BLaER1 (cell line): ENCODE data around the gene GLT6D1.
A peak's percentile ranks its signal among the peaks of the same experiment; 100 is the strongest.

Experiments used
- H3K27ac ChIP-seq: shearing (Covaris generic); formaldehyde crosslinking; 2 replicates; pipeline ENCODE4 v1.8.1; 2022
- H3K27me3 ChIP-seq: shearing (Covaris generic); formaldehyde crosslinking; 2 replicates; pipeline ENCODE4 v1.8.1; 2022
- H3K36me3 ChIP-seq: shearing (Covaris generic); formaldehyde crosslinking; 2 replicates; pipeline ENCODE4 v1.8.1; 2022
- H3K4me1 ChIP-seq: shearing (Covaris generic); formaldehyde crosslinking; 2 replicates; pipeline ENCODE4 v1.8.1; 2022
- H3K4me2 ChIP-seq: shearing (Covaris generic); formaldehyde crosslinking; 2 replicates; pipeline ENCODE4 v1.8.1; 2022
- H3K4me3 ChIP-seq: shearing (Covaris generic); formaldehyde crosslinking; 2 replicates; pipeline ENCODE4 v1.8.1; 2022
- H3K9ac ChIP-seq: shearing (Covaris generic); formaldehyde crosslinking; 2 replicates; pipeline ENCODE4 v1.8.1; 2022
- H3K9me3 ChIP-seq: shearing (Covaris generic); formaldehyde crosslinking; 2 replicates; pipeline ENCODE4 v1.8.1; 2022
- H4K20me1 ChIP-seq: shearing (Covaris generic); formaldehyde crosslinking; 2 replicates; pipeline ENCODE4 v1.8.1; 2022
- Cebpa-rat ChIP-seq: shearing (Covaris generic); IDR thresholded peaks from 2 replicates; pipeline ENCODE4 v1.8.1; 2022

Gene GLT6D1

DNA sequence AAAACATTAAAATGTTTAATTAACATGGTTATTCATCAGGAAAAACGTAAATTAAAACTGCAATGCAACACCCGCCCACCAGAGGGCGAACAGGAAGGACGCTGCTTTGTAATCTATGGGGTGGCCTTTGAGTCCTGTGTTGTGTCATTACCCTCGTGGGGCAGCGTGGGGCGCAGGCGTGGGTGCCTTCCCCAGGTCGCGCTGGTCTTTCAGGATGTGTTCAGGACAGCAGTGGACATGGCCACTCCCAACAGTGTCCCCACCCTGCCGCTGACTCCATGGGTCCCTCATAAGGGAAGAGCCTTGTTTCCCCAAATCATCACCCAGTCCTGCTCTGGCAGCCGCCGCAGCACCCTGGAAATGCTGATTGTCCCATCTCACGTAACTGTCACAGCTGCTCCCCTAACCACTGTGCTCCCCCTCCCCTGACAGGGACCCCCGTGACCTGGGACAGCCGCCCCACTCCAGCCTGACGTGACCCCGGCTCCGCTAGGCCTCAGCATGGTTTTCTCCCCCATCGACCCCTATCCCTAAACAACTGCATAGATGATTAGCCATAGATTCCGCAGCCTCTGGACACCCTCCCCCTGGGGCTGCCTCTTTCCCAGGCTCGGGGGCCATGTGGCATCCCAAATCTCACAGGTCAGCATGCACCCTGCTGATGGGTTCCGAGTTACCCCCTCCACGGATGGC, 36.4 kb downstream of the GLT6D1 start:
- no peaks in the 10 kb centered on the region for H3K4me1 ChIP-seq
- H3K27me3 ChIP-seq: no peaks in the 10 kb centered on the region
- H3K4me3 ChIP-seq: no peak overlapping the region
- TF ChIP-seq Cebpa-rat: no peak
- no peaks in the 10 kb centered on the region for H3K36me3 ChIP-seq
- no peak overlapping the region for H3K9ac ChIP-seq
- H4K20me1 ChIP-seq: no peaks in the 10 kb centered on the region
- H3K4me2 ChIP-seq: no peak overlapping the region
- no peaks in the 10 kb centered on the region for H3K9me3 ChIP-seq
- no peak overlapping the region for H3K27ac ChIP-seq

DNA sequence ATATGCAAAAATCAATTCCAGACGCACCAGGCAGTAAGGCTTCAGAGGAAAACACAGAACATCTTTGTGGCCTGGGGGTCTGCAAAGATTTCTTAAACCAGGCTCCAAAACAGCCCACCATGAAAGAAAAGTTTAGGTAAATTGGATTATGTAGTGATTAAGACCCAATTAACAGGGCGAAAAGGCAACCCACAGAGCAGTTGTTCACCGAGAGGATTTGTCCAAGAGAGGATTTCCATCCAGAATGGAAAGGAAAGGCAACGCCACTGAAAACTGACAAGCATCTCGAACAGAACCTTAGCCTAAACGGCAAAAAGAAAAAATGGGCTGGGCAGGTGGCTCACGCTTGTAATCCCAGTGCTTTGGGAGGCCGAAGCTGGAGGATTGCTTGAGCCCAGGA, 37.4 kb downstream of the GLT6D1 start:
- TF ChIP-seq Cebpa-rat: no peak
- no peaks in the 10 kb centered on the region for H4K20me1 ChIP-seq
- no peak overlapping the region for H3K4me2 ChIP-seq
- no peak overlapping the region for H3K9ac ChIP-seq
- H3K36me3 ChIP-seq: no peaks in the 10 kb centered on the region
- H3K4me1 ChIP-seq: no peaks in the 10 kb centered on the region
- H3K9me3 ChIP-seq: no peaks in the 10 kb centered on the region
- no peaks in the 10 kb centered on the region for H3K27me3 ChIP-seq
- no peak overlapping the region for H3K27ac ChIP-seq
- no peak overlapping the region for H3K4me3 ChIP-seq

DNA sequence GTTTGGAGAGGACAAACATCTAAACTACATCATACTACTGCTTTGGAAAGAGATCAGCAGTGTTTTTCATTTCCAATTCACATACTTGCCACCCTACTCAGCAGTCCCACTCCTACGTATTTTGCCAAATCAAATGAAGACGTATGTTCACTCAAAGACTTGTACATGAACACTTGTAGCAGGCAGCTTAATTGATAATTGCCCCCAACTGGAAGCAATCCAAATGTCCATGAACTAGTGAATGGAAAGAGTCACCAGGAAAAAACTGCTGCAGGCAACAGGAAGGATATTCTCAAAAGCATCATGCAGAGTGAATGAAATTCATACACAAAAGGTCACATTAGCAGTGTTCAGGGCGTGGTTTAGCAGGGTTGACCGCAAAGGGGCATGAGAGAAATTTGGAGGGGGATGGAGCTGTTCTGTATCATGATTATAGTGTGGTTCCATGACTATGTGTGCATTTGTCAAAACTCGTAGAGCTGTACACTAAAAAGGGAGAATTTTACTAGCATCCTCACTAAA, 39.0 kb downstream of the GLT6D1 start:
- H3K4me1 ChIP-seq: peaks cover 9% of the 10 kb centered on the region

DNA sequence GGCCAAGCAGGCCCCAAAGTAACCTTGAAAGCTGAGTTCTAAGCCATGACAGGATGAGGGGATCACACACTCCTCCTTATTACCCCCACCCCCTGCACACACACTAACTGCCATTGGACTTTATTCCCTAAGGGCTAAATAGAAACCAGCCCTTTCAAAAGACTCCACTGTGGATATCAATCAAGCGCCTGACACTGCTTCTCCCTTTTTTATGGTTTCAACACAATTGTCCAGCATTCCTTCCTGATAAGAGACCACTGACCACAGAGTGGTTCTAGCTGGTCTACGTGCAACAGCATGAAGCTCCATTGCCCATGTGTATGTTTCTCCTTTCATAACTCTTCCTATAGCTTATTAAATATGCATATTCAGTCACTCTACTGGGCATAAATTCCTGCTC, 43.1 kb downstream of the GLT6D1 start:
- no peaks in the 10 kb centered on the region for H4K20me1 ChIP-seq
- H3K4me2 ChIP-seq: peak overlapping the region; percentile 33
- no peaks in the 10 kb centered on the region for H3K9me3 ChIP-seq
- no peaks in the 10 kb centered on the region for H3K27me3 ChIP-seq
- peaks cover 16% of the 10 kb centered on the region for H3K4me1 ChIP-seq
- H3K9ac ChIP-seq: no peak overlapping the region
- no peak overlapping the region for H3K4me3 ChIP-seq
- no peak overlapping the region for H3K27ac ChIP-seq
- no peak for TF ChIP-seq Cebpa-rat
- no peaks in the 10 kb centered on the region for H3K36me3 ChIP-seq

More for the DNA sequence above, 39.0 kb downstream of the GLT6D1 start:
- no peak for TF ChIP-seq Cebpa-rat
- Histone ChIP-seq H3K27ac (no peak overlapping the region), H3K36me3 (no peaks in the 10 kb centered on the region), H3K4me3 (no peak overlapping the region), H3K9me3 (no peaks in the 10 kb centered on the region), H3K4me2 (no peak overlapping the region), H3K9ac (no peak overlapping the region), H3K27me3 (no peaks in the 10 kb centered on the region), H4K20me1 (no peaks in the 10 kb centered on the region)

- no peaks in the 10 kb centered on the region for H3K36me3 ChIP-seq
- H3K9me3 ChIP-seq: no peaks in the 10 kb centered on the region
- TF ChIP-seq Cebpa-rat: no peak
- H3K9ac ChIP-seq: no peak overlapping the region
- H3K4me1 ChIP-seq: peaks cover 22% of the 10 kb centered on the region
- no peak overlapping the region for H3K27ac ChIP-seq
- no peaks in the 10 kb centered on the region for H3K27me3 ChIP-seq
- no peak overlapping the region for H3K4me2 ChIP-seq
- no peak overlapping the region for H3K4me3 ChIP-seq
- H4K20me1 ChIP-seq: no peaks in the 10 kb centered on the region
Observed at GRCh38 chr9:135592625-135593024, 46.7 kb downstream of the GLT6D1 start.

DNA sequence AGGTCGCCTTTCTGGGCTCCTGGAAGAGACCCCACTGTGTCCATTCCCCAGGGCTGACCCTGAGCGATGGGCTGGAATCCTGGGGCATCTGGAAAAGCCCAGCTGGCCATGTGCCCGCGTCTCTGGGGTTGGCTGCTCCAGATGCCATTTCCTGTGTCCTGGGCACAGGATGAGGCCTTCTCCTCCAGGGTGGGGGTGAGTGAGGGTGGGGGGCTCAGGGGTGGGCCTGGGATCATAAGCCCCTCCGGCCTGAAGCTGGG, 47.1 kb downstream of the GLT6D1 start:
- Histone ChIP-seq H3K27ac (no peak overlapping the region), H3K27me3 (no peaks in the 10 kb centered on the region), H4K20me1 (no peaks in the 10 kb centered on the region), H3K4me3 (no peak overlapping the region), H3K9me3 (no peaks in the 10 kb centered on the region), H3K4me1 (peaks cover 25% of the 10 kb centered on the region), H3K36me3 (no peaks in the 10 kb centered on the region), H3K4me2 (no peak overlapping the region), H3K9ac (no peak overlapping the region)
- no peak for TF ChIP-seq Cebpa-rat

DNA sequence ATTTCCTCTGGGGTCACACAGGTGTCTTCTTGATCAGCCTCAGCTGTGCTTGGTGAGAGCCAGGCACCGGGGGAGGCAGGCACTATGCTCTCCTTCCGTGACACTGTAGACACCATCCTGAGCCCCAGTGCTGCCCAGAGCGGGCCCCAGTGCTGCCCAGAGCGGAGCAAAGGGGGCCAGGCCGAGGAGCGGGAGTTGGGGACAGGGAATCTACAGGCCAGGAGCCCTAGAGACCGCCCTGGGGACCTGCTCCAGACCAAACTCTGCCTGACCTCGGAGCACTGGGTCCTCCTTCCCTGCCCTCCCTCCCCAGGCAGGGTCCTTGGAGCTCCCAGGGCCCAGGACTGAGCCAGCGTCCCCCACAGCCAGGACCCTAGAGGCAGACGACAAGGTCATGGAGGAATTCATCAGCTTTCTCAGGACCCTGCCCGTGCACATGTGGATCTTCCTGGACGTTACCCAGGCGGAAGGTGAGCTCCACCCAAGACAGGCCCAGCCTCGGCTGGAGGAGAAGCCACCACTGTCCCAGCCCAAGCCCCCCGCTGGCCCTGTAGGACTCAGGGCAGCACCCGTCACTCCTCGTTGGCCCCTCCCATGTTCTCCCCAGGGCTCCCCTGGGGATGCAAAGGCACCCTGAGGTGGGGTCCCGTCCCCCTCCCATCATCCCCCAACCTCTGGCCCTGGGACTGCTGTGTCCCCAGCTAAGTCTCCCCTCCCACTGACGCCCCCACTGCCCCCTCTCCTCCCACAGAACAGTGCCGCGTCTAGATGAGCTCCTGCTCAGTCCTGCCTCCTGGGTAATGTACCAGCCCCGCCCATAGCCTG, 47.6 kb downstream of the GLT6D1 start:
- H3K4me3 ChIP-seq: no peak overlapping the region
- H3K9ac ChIP-seq: no peak overlapping the region
- peaks cover 28% of the 10 kb centered on the region for H3K4me1 ChIP-seq
- TF ChIP-seq Cebpa-rat: no peak
- no peaks in the 10 kb centered on the region for H3K9me3 ChIP-seq
- H4K20me1 ChIP-seq: no peaks in the 10 kb centered on the region
- H3K36me3 ChIP-seq: no peaks in the 10 kb centered on the region
- peak overlapping the region; percentile 15 for H3K4me2 ChIP-seq
- H3K27me3 ChIP-seq: no peaks in the 10 kb centered on the region
- no peak overlapping the region for H3K27ac ChIP-seq

DNA sequence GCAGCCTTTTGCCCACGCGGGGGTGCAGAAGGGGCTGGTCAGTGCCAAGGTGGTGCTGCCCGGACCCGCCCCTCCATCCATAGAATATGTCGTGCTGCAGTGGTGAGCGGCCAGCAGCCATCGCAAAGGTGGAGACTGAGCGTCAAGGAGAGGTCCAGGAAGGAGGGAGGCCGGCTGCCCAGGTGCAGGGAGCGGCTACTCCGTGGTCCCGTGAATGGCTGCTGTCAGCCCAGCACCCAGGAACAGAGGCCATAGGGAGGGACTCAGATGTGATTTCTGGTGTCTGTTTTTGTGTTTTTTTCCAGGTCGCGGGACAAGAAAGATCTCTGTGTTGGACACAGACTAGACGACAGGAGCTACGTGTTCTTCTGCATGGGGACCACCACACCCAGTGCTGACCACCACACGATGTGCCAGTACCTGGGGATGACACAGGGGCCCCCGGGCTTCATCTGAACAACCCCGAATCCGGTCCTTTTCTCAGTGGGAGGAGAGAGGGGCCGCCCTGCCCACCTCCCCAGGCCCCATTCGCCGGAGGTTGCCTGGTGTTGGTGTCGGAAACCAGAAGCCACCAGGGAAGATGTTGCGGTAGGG, 48.8 kb downstream of the GLT6D1 start:
- Histone ChIP-seq H3K9me3 (no peaks in the 10 kb centered on the region), H3K27ac (no peak overlapping the region), H3K27me3 (no peaks in the 10 kb centered on the region), H3K4me2 (no peak overlapping the region), H4K20me1 (no peaks in the 10 kb centered on the region), H3K4me3 (no peak overlapping the region), H3K36me3 (no peaks in the 10 kb centered on the region), H3K4me1 (peaks cover 30% of the 10 kb centered on the region), H3K9ac (no peak overlapping the region)
- TF ChIP-seq Cebpa-rat: no peak

GRCh38 chr9:135589596-135590485, 49.5 kb downstream of the GLT6D1 start:
- Histone ChIP-seq H3K27me3 (no peaks in the 10 kb centered on the region), H3K4me1 (peaks cover 38% of the 10 kb centered on the region), H3K9me3 (no peaks in the 10 kb centered on the region), H3K36me3 (no peaks in the 10 kb centered on the region), H3K9ac (no peak overlapping the region), H3K27ac (no peak overlapping the region), H4K20me1 (no peaks in the 10 kb centered on the region), H3K4me2 (no peak overlapping the region), H3K4me3 (no peak overlapping the region)
- TF ChIP-seq Cebpa-rat: no peak
